Bronchial epithelial cell (primary cell): Measurements from ENCODE around the gene LARGE2. TPM values are rescaled to one million over a fixed set of nuclear protein-coding genes. Genes with fewer than 3 reads are reported as not detected.
A peak's percentile ranks its signal among the peaks of the same experiment; 100 is the strongest.

Experiments used
- DNase-seq: peaks from one replicate; pipeline ENCODE4 v3.0.0-alpha.2; 2010; ENCODE audit warnings: low read depth
- FAIRE-seq: peaks from 2 replicates; lab custom pipeline; 2011; peaks lifted over from hg19 to GRCh38; lab: Jason Lieb, UNC
- H3K27me3 ChIP-seq: 2 replicates; pipeline ENCODE4 v1.5.1; 2011; ENCODE audit warnings: low read length; ENCODE audit not compliant: control insufficient read depth, insufficient read depth
- H3K36me3 ChIP-seq: 2 replicates; pipeline ENCODE4 v1.5.1; 2011; ENCODE audit warnings: low read length; ENCODE audit not compliant: control insufficient read depth, insufficient read depth
- H3K4me3 ChIP-seq: 2 replicates; pipeline ENCODE4 v1.5.1; 2011; ENCODE audit warnings: mild to moderate bottlenecking, low read depth, low read length, control low read depth
- CTCF ChIP-seq: IDR thresholded peaks from 2 replicates; pipeline ENCODE4 v1.5.1; 2011; ENCODE audit warnings: mild to moderate bottlenecking, moderate library complexity, low read length, control low read depth, inconsistent platforms; ENCODE audit not compliant: insufficient read depth, severe bottlenecking
- total RNA-seq: library from RNA; depleted of rRNA; stranded (reverse); fragments of >200 nt; gene quantifications from 2 replicates; pipeline ENCODE4 v1.2.1, GENCODE V29; 2014

Gene LARGE2
- total RNA-seq, 1 donor from 2014 or later = 4.5 TPM

DNA sequence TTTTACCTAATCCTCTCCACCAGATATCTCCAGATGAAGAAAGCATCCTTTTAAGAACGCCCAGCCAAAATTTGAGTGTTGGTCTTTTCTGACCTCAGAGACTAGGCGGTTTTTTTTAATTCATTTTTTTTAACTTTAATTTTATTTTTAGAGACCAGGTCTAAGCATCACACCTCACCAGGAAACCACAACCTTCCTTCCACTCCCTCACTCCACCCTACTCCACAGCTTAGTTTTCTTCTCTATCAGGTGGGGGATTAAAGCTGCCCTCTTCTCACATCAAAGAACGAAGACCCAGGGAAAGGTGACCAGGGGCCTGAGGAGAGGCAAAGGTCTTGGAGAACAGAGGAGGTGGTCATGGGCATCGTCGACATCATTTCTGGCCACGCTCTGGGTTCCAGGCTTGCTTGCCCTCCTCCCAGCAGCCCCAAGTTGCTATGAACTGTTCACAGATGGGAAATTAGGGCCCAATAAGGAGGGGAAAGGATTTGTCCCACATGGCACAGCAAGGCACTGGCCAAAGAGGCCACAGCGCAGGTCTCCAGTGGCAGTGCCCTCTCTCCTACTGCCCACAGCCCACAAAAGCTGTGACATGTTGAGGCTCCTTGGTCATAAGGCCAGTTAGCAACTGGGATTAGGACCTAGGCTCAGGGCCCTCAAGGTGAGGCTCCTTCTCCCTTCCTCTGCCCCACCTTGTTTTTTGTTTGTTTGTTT lies 3.3 kb upstream of the LARGE2 start:
- DNase-seq = no peak
- Histone ChIP-seq H3K4me3 (no peak overlapping the region), H3K36me3 (peaks cover 16% of the 10 kb centered on the region), H3K27me3 (no peaks in the 10 kb centered on the region)
- no peak for TF ChIP-seq CTCF
- FAIRE-seq = no peak

- no peak for DNase-seq
- peaks cover 7% of the 10 kb centered on the region for H3K36me3 ChIP-seq
- FAIRE-seq = no peak
- no peak for TF ChIP-seq CTCF
- H3K4me3 ChIP-seq = no peak overlapping the region
- H3K27me3 ChIP-seq = no peaks in the 10 kb centered on the region
Measured at GRCh38 chr11:45919806-45920530, 2.5 kb upstream of the LARGE2 start.

DNA sequence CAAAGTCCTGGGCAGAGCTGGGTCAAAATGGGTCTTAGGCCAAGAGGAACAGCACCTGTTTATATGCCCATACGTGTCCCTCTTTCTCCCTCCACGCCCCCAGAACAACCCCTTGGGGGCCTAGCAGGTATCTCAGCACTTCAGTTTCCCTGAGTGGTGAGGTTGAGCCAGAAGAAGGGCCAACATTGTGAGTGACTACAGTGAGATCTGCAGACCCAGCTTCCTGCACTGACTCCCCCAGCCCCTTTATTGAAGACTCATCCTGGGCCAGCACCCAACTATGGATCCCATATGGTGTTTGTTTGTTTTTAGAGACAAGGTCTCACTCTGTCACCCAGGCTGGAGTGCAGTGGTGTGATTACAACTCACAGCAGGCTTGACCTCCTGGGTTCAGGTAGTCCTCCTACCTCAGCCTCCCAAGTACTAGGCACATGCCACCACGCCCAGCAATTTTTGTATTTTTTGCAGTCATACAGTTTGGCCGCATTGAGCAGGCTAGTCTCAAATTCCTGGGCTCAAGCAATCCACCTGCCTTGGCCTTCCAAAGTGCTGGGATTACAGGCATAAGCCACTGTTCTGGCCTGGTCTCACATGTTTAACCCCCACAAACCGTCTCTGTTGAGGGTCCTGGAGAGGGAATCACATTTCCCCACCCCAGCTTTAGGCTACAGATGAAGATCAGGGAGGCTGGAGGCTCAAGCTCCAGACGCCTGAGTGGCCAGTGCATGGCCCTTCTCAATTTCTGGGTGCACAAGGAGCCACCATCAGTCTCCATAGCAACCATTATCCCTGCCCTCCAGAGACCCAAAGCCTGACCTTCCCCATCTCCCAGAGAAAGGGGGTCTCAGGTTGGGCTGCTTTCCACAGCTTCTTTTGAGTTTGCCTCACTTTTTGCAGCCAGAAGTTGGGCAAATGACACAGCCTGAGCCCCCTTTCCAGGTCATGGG lies 1.7 kb upstream of the LARGE2 start:
- no peak for FAIRE-seq
- Histone ChIP-seq H3K36me3 (peaks cover 1% of the 10 kb centered on the region), H3K27me3 (no peaks in the 10 kb centered on the region), H3K4me3 (no peak overlapping the region)
- no peak for DNase-seq
- no peak for TF ChIP-seq CTCF

- DNase-seq (no peak), FAIRE-seq (no peak)
- no peak for TF ChIP-seq CTCF
- H3K27me3 ChIP-seq = no peaks in the 10 kb centered on the region
- H3K4me3 ChIP-seq = peak overlapping the region; percentile 37
- H3K36me3 ChIP-seq = no peaks in the 10 kb centered on the region
Measured at GRCh38 chr11:45921561-45922424, 663 bp upstream of the LARGE2 start.
